CD4-positive, alpha-beta T cell treated with Interleukin-2 at 100 ng/mL for 4 hours (primary cell): ENCODE measurements around the gene CACNA1B.

ENCODE experiments used
- DNase-seq: peaks from one replicate; pipeline ENCODE4 v3.0.0-alpha.2; 2020; ENCODE audit warnings: low spot score

CACNA1B gene

DNA sequence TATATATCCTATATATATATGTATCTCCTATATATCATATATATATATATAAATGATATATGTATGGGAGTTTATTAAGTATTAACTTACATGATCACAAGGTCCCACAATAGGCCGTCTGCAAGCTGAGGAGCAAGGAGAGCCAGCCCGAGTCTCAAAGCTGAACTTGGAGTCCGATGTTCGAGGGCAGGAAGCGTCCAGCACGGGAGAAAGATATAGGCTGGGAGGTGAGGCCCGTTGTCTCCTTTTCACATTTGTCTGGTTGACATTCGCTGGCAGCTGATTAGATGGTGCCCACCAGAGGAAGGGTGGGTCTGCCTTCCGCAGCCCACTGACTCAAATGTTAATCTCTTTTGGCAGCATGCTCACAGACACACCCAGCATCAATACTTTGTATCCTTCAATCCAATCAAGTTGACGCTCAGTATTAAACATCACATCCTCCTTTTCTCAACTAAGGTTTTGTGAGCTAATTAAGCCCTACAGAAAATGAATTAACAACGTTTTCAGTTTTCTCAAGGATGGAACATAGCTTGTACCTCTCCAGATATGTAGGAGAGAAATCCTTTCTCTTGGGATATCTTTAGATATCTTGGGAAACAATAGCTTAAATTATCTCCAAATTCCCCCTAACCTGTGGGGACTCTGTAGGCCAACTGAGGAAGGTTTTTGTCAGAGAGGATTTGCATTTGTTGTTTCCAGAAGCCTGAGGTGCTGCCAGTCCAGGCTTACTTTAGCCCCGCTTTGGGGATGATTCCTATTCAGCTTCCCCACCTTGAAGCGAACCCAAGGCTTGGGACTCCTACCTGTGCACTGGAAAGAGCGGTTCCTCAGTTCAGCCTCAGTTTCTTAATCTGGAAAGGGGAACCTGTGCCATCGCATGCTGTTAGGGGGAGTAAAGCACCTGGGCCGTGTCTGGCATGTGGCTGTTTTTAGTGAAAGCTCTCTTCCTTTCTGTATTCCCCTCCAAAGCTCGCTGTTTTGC lies 163.2 kb downstream of the CACNA1B start:
- DNase-seq, result no peak

DNA sequence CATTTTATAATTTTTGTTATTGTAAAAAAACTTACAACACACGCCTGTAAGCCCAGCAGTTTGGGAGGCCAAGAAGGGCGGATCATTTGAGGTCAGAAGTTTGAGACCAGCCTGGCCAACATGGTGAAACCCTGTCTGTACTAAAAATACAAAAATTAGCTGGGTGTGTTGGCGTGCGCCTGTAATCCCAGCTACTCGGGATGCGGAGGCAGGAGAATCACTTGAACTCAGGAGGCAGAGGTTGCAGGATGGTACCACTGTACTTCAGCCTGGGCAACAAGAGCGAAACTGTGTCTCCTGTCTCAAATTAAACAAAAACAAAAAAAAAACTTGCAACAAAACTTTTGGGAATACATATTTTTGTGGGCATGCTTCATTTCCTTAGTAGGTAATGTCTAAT lies 164.6 kb downstream of the CACNA1B start:
- DNase-seq, result no peak

DNA sequence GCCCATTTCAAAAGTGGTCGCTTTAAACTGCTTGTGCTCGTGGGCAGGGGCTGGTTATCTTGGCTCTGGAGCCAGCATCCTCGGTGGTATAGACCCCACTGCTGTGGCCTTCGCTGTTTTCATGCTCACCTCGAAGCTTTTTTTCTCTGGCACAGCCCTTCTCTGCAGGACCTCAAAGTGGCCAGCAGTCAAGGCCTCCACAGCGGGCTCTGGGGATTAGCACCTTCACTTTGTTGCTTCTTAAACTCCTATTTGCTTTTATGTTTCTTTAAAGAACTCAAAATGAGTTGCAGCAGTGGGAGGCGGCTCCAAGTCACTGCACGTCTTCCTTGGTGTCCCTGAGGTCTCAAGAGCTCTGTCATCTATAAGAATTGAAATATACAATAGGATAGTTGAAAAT lies 165.1 kb downstream of the CACNA1B start:
- no peak for DNase-seq

DNA sequence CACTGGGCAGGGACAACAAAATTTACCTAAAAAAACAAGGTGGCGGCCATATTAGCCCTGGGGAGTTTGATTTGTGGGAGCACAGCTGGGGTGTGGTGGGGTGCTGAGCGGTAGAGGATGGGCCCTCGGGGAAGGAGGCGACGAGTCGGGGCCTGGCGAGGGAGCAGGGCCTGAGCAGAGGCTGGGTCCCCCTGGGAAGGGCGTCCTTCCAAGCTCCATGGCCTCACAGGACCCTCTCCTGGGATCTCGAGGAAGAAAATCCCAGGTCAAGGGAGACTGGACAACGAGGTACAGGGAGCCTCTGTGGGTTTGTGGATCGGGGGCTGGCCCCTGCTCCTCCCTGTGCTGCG lies 165.5 kb downstream of the CACNA1B start:
- no peak for DNase-seq

DNA sequence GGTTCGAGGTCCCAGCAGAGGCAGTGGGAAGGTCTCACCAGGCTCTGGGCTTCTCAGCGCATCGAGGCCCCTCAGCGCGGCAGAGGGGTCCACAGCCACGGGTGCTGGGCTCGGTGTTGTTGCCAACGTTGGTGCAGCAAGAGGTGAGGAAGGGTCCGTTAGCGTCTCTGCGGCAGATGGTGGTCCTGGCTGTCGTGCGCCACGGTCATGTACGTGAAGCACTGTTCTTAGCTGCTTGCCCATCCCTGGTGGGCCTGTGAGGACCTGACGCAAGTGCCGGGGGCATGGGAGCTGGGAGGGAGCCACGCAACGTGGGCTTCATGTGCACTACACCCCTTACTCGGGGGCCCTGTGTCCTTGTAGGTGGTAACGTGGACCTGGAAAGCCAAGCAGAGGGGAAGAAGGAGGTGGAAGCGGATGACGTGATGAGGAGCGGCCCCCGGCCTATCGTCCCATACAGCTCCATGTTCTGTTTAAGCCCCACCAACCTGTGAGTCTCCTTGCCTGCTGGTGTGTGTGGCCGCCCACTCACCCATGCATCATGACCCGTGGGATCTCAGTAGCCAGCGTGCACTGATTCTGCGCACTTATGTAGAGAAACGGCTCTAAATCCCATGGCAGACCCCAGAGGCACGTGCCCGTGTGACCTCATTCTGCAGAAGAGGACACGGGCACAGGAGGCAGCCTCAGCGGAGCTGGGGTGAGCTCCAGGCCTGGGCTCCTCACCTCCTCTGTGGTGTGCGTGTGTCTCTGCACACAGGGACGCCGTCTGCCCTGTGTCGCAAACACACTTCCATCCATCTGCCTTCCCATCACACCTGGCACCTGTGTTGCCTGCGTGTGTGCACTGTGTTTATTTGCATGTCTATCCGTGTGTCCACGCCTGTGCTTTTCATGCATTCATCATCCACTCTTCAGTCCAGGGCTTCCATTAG lies 166.1 kb downstream of the CACNA1B start:
- no peak for DNase-seq

DNA sequence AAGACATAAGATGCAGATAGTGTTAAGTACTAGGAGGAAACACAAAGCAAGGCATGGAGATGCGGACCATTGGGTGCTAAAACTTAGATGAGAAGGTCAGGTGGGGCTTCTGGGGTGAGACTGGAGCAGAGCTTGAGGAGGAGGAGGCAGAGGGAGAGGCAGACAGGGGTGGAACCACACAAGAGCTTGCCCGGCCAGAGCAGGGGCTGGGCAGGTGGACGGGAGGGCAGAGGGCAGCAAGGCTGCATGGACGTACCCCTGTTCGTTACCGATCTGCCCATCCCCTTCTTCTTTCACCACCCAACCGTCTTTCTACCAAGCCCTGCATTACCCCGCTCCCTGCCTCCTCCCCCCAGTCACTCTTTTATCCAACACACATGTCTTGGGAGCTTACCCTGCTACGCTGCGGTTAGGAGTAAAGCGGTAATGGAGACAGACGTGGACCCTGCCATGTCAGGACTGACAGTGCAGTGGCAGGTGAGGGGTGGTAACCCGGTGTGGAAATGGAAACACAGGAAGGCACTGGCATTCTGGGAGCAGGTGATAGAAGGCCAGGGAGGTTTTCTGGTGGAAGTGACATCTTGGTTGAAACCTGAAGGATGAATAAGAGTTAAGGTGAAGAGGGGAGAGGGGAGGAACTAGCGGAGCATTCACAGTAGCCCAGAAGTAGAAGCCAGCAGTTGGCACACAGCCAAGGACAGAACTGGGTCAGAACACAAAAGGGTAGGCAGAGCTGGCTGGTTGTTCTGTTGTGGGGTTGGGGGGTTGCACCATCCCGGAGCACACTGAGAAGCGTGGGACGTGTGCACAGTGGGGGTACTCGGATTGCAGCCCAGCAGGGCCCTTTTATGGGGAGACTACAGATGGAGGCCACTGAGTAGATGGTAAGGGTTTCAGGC lies 167.2 kb downstream of the CACNA1B start:
- no peak for DNase-seq

DNA sequence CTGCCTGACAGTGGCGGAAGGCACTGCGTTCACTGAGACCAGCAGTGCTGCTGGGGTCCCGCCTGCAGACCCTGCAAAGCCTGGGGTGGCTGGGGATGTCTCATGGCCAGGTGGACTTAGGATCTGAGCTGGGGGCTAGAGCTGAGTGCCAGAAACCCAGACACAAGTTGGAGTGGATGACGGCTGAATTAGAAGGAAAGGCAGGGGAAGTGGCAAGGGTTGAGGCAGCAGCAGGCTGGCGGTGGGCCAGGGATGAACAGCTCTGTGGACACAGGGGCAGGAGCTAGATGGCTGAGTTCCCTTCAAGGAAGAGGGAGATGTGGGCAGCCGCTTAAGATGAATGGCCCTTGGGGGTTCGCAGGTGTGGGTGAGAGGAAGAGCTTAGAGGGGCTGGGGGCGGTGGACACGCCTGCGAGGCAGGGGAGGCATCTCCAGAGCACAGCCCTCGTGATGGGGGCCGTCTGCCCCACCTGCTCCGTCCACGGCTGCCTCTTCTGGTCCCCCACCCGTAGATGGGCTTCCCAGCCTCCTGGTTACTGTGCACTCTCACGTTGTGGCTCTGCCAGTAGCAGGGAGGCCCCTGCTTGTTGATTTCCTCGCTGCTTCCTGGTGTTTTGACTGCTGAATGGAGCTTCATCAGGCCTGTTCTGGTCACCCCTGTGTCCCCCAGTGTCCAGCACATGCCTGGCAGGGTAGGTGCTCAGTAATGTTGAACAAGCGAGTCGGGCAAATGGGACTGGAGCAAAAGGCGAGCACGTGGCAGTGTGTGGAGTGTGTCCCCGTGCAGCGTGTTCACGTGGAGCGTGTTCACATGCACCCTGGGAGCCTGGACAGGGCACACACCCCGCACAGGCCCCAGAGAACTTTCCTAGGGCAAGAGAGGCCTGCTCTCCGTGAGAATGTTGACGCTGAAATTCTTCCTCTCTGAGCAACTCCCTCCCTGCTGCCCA lies 168.2 kb downstream of the CACNA1B start:
- DNase-seq, result no peak

DNA sequence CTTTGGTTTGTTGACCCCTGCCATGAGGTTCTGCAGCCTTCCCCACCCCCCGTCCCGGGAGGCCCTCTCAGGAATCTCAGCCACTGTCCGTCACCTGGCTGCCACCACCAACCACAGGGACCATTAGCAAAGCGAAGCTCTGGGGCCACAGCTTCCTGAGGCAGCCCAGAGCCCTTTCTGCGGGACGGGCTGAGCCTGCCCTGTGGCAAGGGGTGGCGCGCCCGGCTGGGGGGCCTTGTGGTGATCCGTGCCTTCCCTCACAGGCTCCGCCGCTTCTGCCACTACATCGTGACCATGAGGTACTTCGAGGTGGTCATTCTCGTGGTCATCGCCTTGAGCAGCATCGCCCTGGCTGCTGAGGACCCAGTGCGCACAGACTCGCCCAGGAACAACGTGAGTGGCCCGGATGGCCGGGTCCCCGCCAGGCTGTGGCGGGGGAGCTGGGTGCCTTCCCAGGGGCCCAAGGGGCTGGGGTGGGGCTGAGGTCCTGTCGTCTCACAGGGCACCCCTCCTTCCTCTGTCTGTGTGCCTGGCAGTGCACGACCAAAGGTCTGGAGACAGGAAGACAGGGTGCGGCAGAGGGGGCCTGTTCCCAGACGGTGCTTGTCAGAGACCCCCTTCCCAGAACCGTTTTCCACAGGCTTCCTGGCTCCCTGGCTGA lies 169.2 kb downstream of the CACNA1B start:
- DNase-seq, result no peak

DNA sequence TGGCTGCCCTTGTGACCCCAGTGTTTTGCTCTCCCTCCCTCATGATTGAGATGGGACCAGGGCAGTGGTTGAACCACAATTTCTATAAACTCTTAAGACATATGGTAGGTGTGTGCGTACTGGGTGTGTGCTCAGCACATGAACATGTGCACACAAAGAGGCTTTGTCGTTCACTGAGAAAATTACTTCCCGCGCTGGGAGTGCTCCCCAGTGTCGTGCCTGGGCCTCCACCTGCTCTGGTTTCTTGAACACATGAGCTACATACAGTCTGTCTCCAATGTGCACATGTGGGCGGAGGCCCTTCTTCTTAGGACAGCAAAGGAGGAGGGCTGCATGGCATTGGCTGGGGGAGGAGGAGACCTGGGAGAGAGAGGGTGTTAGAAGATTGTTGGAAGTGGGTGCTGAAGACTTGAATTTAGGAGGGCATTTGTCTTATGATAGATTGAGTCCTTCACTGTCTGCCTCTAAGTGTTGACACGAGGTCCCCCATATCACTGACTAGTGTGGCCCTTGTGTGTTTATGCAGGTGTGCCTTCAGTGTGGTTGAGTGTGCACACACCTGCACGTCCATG lies 170.0 kb downstream of the CACNA1B start:
- no peak for DNase-seq

DNA sequence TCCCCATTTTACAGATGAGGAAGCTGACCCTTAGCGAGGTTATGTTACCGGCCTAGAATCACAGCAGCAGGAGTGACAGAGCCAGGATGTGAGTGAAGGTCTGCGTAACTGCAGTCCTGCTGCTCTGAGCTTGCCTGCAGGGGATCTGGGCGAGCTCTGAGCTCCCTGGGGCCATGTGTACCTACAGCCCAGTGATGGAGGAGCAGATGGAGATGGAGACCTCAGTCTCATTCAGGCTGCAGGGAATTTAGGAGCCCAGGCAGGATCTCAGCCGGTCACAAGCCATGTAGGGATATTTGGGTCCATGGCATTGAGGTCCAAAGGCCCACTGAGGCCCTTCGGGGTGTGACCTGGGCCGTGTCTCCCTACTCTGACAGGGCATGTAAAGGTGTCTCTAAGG lies 170.6 kb downstream of the CACNA1B start:
- no peak for DNase-seq

DNA sequence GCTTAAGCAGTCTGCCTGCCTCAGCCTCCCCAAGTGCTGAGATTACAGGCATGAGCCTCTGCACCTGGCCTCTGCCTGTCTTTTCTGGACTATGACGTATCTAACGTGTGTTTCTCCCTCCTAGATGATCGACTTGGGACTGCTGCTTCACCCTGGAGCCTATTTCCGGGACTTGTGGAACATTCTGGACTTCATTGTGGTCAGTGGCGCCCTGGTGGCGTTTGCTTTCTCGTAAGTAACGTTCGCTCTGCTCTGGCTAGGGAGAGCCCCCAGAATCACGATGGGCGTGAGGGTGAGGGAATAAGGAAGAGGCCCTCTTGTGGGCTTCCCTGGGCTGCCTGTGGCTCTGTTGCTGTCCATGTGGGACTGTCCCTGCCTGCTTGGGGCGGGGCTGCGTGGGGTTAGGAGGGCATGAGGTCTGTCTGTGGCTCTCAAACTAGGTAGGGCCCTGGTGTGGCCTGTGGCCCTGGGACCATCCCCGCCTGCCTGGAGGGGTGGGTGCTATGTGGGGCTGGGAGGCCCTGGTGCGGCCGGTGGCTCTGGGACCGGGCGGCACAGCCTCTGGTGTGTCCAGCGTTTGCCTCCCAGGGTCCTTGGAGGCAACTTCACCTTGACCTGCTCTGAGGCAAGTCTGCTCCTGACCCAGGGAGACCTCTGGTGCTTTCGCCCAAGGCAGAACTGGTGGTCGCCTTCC lies 171.7 kb downstream of the CACNA1B start:
- DNase-seq, result no peak

DNA sequence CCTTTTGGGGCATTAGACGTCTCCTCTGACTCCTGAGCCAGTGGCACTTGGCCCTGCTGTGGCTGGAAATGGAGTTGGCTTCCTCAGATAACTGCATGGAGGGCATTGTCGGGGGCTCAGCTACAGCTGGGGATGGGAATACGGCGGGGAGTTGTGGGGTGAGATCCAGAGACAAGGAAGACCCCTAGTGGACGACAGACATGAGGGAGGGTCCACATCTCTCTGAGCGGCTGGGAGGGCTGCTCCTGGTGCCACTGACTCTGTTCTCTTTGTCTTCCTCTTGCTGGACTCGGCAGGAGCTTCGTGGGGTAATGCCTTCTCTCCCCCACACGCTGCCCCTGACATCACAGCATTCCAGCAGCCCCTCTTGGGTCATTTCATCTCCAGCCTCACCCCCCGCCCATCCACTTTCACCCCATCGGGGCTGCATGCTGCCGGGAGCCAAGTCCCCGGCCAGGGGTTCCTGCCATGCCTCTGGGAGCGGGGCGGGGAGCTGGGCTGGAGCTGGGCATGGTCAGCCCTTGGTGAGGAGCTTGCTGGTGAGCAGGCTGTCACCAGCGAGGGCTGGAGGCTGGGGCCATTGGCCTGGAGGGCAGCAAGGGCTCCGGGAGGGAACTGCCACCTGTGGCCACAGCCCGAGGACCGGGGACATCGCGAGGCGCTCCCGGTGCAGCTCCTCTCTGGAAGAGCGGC lies 172.3 kb downstream of the CACNA1B start:
- no peak for DNase-seq

DNA sequence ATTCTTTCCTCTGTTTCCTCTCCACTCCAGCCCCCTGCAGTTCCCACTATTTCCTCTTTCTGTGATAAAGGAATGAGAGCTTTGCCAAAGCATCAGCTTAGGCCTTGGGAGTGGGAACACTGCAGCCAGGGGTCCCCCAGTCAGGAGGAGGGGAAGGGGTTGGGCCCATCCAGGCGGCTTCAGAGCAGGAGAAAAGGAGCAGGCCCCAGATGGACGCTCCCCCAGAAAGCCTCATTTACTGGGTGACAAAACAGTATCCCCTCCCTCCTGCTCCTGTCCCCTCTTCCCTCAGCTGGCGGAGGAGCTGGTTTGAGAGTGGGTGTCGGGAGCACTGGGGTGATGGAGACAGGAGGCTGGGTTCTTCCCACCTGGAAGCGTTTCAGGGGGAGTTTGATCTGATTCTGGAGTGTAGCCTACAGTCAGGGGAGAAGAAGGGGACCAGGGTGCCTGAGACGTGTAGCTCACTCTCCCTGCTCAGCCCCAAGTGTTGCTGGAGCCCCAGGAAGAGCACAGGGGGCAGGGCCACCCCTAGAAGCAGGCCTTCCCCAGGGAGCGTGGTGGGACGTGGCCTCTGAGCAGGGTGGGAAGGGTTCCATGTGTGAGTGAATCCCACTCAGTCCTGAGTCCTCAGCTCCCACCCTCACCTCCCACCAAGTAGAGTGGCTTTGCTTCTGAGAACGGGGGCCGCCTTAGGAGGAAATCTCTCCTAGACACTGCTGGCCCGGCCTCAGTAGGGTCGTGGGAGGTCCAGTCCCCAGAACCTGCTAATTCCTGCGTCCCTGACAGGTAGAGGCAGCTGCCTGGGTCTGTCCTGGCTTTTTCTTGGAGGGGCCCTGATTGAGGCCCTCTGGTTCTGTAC lies 173.1 kb downstream of the CACNA1B start:
- no peak for DNase-seq

DNA sequence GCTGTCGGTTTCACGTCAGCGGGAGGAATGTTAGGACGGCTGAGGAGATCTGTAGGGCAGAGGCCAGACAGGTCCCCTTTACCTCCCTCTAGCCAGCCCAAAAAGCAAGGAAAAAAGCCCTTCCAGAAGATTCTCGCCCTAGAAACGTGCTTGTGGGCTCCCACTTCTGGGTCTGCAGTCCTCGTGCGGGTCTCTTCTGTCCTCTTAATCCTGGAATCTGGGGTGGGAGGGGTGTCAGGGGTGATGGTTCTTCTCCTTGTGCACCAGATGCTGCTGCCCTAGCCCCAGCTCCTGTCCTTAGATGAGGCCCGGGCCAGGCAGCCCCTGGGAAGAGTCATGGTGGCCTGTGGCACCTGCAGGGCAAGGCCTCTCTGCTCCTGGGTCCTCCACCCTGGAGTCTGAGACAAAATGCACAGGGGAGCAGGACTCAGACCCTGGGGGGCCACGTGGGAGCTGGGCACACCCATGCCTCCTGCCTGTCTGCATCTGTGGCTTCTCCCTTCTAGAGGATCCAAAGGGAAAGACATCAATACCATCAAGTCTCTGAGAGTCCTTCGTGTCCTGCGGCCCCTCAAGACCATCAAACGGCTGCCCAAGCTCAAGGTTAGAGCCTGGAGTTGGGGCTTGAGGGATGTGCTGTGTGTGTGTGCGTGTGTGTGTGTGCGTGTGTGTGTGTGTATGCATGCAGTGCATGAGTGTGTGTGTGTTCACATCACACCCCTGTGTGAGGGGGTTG lies 174.2 kb downstream of the CACNA1B start:
- no peak for DNase-seq

DNA sequence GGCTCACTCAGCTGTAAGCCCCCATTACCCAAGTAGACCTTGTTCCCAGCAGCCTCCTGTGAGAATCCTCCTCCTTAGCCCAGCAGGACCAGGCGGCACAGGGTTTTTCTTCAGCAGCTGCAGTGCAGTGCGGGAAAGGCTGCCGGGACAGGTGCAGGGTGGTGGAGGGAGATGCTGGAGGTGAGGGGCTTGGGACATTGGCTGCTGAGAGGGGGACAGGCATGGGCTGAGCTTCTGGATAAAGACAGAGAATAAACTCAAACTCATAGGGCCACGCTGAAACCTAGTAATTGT lies 174.7 kb downstream of the CACNA1B start:
- DNase-seq, result no peak

DNA sequence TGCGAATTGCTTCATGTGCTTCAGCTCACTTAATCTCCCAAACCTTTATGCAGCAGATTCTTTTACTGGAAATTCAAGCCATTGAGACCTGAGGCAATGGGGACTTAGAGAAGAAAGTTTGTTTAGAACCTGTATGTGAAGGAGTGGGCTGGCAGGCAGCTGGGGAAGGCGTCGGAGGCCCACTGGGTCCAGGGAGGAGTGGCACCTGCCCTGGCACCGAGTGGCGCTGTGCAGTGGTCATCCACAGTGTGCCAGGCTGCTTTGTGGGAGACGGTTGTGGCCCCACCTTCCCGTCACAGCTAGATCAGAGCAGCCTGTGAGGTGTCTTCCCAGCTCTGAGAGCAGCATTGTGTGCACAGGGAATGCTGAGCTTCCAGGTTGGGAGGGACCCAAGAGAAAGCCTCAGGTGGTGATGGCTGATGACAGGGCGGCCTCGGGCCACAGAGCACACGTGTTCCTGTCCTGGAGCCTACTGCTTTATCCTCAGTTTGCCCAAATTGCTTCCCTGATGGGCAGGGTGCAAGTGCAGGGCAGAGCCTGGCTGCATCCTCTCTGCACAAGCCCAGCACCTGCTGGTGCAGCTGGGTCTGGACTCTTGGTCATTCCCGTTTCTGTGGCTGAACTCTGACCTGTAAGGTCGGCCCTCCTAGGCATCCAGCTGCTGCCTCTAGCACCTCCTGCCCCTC lies 175.2 kb downstream of the CACNA1B start:
- DNase-seq, result no peak
